Pons (tissue), 1 donor: ENCODE results near the gene NOTCH2NLA.
"Not testable (repeated sequence)": the region's sequence is repeated elsewhere in the genome, so short reads cannot be mapped to it uniquely, and the experiment has no call there.

Source experiments
- DNase-seq: peaks from one replicate; pipeline ENCODE4 v3.0.0-alpha.2; 2016; ENCODE audit warnings: low spot score

NOTCH2NLA gene

DNA sequence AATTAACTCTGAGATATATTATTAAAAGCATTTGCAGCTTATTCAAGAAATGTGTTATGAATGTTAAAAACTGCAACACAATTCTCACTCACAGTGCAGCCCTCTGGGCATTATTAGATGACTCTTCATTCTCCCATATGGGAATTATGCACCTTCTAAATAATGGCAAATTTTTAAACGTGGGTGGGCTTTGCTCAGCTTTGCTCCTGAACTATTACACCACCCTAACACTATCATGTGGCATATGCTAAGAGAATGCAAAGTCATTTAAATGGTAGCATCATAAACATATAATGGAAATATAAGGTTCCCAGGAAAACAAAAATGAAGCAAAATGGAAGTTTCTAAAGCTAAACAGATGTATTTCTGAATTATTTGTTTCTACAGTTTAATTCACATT lies 61.5 kb downstream of the NOTCH2NLA start:
- DNase-seq = not testable (repeated sequence)

DNA sequence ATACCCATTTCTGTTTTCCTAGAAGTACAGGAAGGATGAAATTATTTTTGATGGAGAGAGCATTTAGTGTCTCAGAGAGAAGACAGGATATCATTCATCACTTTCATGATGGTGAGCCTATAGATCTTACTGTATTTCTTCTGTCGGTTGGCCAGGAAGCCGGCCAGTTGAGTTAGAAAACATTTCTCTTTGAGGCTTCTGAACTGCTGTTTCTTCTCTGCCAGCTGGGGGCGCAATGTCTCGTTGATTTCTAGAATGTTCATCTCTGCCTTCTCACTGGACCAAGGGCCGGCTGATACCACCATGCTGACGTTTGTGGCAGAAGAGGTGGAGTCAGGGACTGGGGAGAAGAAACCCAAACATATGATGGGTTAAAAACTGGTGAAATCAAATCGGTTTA lies 84.4 kb downstream of the NOTCH2NLA start, which contains the start of gene NBPF10:
NBPF10 (minus strand) TSS at position 340 of the 400 bp plus-strand sequence; CDS start at position 305, 35 bp downstream.
- not testable (repeated sequence) for DNase-seq
